Adrenal gland (tissue), 5 donors: ENCODE results near the gene UROC1.

Experiments used
- POLR2A ChIP-seq, 2 donors: fragments of 450-650 bp; IDR thresholded peaks; one replicate each; pipeline ENCODE4 v1.6.1; 2017; ENCODE audit warnings: antibody characterized with exemption in 2 of 2, mild to moderate bottlenecking in 2 of 2, moderate library complexity in 1 of 2
- TF ChIP-seq, protein P1 (sequence below), 6 experiments: fragments of 450-650 bp in 4 of 6; fragments of 200-600 bp in 2 of 6; sonication (generic) in 1 of 6; IDR thresholded peaks; 1 replicate in 5 of 6; 2 replicates in 1 of 6; pipeline versions ENCODE4 v1.5.1 to v1.8.0; 2016 to 2021; ENCODE audit warnings: antibody characterized with exemption in 6 of 6, mild to moderate bottlenecking in 2 of 6, moderate library complexity in 1 of 6
- donor health status: DM: no; HTN: no; CAD: no.

DNA sequence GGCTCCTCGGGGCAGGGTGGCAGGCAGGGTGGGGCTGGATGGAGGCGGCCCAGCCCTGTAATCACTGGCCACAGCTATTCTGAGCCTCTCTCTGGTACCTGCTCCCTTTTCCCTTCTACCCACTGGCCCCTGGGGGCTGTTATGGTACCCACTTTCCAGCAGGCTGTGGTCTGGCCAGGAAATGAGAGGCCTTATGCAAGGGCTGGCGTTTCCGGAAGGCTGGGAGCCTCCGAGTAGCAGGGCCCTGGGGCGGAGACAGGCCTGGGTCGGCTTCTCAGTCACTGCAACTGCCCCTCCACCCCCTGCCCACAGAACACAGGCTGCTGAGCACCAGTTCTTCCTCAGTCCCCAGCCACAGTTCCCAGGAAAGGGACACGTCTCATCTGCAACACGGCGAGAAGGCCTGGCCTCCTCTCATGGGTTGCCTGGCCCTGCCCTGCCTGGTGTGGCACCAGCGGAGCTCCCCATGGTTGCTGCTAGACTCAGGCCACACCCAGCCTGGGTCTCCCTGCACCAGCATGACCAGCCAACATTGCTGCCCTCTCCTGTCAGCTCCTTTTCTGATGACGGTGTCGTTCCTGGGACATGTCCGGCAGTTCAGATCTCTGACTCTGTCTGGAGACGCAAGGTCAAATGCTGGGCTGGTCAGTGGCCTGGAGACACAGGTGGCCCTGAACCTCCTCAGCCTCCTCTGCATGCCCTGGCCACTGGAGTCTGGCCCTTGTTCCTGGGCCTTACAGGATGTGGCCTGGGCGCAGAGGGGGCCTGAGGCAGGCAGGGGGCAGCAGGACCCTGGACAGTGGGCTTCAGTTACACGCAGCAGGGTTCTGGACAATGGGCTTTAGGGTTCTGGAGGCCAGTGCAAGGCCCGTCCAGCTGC, 12.8 kb upstream of the UROC1 start:
- TF ChIP-seq, protein P1, sequence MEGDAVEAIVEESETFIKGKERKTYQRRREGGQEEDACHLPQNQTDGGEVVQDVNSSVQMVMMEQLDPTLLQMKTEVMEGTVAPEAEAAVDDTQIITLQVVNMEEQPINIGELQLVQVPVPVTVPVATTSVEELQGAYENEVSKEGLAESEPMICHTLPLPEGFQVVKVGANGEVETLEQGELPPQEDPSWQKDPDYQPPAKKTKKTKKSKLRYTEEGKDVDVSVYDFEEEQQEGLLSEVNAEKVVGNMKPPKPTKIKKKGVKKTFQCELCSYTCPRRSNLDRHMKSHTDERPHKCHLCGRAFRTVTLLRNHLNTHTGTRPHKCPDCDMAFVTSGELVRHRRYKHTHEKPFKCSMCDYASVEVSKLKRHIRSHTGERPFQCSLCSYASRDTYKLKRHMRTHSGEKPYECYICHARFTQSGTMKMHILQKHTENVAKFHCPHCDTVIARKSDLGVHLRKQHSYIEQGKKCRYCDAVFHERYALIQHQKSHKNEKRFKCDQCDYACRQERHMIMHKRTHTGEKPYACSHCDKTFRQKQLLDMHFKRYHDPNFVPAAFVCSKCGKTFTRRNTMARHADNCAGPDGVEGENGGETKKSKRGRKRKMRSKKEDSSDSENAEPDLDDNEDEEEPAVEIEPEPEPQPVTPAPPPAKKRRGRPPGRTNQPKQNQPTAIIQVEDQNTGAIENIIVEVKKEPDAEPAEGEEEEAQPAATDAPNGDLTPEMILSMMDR (IDR thresholded peaks at IDR 0.05), result no peak
- no peak for TF ChIP-seq POLR2A (IDR thresholded peaks at IDR 0.05)
